Measurements from ENCODE around the gene ENPP7.
A peak's percentile ranks its signal among the peaks of the same experiment; 100 is the strongest.

The ENPP7 gene

DNA sequence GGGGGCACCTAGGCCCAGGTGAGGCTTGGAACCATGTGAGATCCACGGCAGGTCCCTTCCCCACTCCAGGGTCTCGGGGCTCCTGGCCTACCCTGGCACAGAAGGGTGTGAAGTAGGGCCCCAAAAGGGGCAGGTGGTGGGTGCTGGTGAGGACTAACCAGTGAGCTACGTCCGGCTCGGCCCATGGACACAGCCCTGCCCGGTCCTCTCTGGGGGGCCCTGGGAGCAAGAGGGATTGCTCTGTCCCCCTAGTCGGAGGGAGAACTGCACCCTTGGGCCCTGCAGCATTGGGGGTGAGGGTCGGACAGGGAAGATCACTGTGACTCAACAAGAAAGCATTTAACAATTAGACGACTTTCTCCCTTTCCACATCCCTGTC is 2.9 kb downstream of the ENPP7 start:
- DNase-seq = no peak

- DNase-seq = no peak
These were observed 4.4 kb downstream of the ENPP7 start for GRCh38 chr17:79735096-79735495.

- DNase-seq = no peak
These were observed 6.5 kb downstream of the ENPP7 start for GRCh38 chr17:79737046-79737921.

GRCh38 chr17:79737922-79738578 is 7.3 kb downstream of the ENPP7 start:
- no peak for DNase-seq

DNA sequence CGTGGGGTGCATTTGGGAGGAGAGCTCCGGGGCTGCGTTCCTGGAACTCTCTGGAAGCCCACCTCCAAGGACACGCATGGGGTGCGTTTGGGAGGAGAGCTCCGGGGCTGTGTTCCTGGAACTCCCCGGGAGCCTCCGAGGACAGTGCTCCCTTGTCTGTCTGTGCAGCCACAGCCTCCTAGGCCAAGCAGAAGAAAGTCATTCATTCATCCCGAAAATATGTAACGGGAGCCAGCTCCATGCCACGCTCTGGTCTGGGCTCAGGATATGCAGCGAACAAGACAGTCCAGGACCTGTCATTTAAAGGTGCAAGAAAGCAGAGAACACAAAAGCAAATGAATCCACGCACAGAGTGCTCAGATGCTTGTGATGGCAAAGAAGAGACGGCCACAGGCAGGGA is 7.9 kb downstream of the ENPP7 start:
- DNase-seq = no peak

DNA sequence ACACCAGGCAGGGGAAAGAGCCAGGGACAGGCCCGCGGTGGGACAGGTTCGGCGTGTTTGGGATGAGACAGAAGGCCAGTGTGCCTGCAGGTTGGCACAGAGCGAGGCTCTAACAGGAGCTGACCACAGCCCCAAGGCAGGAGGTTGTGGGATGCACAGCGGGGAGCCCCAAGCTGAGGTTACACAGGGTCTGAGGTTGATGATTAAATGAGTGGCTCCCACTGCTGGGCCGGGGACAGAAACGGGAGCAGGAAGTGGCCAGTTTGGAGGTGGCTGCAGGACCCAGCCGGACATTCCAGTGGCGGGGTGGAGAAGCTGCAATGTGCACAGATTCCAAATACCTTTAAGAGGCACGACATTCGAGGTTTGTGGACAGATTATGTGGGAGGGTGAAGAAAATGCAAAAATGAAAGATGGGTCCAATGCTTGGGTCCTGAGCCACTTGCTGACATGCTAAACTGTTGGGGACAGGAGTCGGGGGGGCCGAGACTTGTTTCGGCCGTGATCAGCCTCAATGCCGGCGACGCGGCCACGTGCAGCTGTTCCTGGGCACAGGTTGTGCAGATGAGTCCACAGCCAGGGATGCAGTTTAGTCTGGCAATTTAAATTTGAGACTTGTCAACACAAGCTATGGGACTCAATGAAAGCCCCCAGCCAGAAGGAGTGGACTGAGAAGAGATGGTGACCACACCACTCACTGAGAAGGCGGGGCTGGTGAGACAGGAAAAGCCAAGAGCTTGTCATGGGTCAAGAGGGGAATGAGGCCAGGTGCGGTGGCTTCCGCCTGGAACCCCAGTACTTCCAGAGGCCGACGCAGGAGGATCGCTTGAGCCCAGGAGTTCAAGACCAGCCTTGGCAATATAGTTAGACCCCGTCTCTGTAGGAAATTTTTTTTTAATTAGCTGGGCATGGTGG is 8.7 kb downstream of the ENPP7 start:
- DNase-seq = no peak

- DNase-seq = no peak
These were observed 9.7 kb downstream of the ENPP7 start for GRCh38 chr17:79740413-79740812.

- no peak for DNase-seq
These were observed 10.6 kb downstream of the ENPP7 start for GRCh38 chr17:79741401-79741750.

- peak; percentile 76 for DNase-seq
These were observed 11.2 kb downstream of the ENPP7 start for GRCh38 chr17:79741751-79742588.

GRCh38 chr17:79742589-79742918 is 11.8 kb downstream of the ENPP7 start:
- no peak for DNase-seq

DNA sequence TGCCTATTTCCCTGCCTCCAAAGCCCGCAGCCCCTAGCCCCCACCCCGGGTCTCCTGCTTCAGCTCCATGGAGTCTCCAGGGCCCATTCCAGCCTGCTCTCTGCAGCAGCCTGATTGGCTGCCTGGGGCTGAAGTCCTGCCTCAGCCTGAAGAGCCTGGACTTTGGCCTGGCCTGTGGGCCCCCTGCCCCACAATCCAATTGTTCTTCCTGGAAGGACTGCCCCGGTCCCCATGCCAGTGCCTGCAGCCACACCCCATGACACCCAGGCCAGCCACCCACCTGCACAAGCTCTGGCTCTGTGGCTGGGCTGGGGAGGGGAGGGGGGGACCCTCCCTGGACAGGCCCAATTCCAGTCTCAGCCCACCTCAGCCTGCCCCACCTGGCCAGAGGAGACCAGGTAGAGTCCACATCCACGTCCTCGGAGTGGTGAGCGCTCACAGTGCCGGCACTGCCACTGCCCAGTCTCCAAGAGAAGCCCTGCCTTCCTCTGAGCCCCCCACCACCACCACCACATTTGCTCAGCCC is 12.3 kb downstream of the ENPP7 start:
- DNase-seq = no peak

DNA sequence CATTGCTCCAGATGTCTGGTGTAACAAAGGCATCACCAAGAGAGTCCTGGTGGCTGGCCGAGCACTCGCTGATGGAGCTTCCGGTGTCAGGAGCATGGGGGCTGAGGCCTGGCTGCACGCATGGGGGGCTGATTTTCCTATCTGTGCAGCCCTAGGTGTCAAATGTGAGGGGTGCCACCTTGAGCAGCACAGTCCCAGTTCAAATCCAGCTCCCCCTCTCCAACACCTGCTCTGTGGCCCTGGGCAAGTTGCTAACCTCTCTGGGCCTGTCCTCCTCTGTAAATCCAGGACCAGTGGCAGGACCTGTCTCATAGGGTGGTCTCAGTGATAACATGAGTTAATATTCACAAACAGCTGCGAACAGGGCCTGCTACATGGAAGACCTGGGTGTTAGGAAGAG is 12.9 kb downstream of the ENPP7 start:
- no peak for DNase-seq

DNA sequence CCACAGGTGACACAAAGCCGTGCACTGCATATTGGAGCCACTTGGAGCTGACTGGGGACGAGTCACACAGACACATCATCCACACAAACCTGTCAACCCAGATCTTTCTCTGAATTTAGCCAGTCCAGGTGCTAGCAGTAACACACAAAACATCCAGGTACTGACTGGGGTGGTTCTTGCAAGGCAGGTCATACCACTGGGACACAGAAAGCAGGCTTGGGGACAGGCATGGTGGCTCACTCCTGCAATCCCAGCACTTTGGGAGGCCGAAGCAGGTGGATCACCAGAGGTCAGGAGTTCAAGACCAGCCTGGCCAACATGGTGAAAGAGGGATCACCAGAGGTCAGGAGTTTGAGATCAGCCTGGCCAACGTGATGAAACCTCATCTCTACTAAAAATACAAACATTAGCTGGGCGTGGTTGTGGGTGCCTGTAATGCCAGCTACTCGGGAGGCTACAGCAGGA is 14.9 kb downstream of the ENPP7 start:
- DNase-seq = no peak

- DNase-seq = no peak
These were observed 16.3 kb downstream of the ENPP7 start for GRCh38 chr17:79746889-79747507.

DNA sequence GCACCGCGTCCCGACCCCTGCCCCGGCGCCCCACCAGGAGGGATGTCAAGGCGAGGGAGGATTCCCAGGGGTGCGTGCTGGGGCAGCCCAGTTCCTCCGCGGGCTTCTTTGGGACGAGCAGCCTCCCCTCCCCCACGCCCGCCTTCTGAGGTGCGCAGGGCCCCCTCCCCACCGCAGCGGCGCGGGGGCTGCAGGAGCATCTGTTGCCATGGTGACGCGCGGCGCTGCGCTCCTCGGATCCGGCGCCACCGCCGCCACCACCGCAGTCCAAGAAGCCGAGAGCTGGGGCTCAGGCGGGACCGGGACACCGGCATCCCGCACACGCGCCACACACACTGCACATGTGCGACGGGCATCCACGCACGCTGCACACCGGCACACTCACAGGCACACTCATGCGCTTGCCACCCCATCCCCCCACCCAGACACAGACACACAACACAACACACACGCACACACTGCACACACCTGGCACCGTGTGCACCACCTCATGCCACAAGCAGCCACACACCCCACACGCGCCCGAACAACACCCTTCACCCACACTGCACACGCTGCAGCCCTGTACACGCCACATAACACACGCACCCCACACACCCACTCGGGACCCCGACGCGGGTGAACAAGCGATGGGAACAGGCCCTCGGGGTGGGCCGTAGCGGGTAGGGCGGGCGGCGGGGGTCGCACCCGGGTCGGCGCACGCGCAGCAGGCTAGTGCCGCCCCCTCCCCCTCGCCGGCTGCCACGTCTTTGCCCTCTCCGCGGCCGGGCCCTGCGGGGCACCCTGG is 17.0 kb downstream of the ENPP7 start:
- DNase-seq = no peak

GRCh38 chr17:79748295-79749099 is 17.8 kb downstream of the ENPP7 start:
- DNase-seq = no peak

GRCh38 chr17:79749156-79749815 is 18.5 kb downstream of the ENPP7 start:
- DNase-seq = no peak

DNA sequence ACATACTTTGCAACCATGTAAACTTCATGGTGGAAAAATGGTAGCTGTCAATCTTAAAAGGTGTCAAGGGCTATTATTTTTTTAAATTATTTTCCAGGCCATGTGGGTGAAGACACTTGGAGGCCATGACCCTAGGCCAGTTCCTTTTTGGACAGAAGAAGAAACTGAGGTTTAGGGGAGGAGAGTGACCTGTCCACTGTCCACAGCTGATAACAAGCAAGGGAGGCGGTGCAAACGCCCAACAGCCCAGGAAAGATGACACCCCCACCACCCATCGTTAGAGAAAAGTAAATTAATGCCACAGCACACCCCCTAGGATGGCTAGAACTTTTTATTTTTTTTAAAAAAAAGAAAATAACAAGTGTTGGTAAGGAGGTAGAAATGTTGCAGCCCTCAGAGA is 19.2 kb downstream of the ENPP7 start:
- DNase-seq = no peak

Data from CD4-positive, alpha-beta T cell treated with Interleukin-21 for 1 hour (primary cell).